Measurements from ENCODE around the gene GRM2.

DNA sequence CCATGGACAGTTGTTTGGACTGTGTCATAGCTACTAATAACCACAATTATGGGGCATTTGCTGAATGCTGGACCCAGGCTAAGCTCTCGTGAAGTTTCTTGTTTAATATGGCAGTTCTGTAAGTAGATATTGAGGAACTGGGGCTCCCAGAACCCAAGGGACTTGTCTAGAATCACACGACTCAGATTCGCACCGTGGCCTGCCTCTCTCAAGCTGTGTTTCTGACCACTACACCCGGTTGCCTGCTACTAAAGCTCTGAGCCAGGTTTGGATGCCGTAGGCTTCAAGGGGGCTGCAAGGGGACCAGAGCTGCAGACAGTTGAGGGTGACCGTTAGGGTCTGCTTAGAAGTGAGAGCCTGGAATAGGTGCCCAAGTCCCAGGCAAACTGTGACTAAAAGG lies 24.3 kb upstream of the GRM2 start:
- TF ChIP-seq, protein P1, sequence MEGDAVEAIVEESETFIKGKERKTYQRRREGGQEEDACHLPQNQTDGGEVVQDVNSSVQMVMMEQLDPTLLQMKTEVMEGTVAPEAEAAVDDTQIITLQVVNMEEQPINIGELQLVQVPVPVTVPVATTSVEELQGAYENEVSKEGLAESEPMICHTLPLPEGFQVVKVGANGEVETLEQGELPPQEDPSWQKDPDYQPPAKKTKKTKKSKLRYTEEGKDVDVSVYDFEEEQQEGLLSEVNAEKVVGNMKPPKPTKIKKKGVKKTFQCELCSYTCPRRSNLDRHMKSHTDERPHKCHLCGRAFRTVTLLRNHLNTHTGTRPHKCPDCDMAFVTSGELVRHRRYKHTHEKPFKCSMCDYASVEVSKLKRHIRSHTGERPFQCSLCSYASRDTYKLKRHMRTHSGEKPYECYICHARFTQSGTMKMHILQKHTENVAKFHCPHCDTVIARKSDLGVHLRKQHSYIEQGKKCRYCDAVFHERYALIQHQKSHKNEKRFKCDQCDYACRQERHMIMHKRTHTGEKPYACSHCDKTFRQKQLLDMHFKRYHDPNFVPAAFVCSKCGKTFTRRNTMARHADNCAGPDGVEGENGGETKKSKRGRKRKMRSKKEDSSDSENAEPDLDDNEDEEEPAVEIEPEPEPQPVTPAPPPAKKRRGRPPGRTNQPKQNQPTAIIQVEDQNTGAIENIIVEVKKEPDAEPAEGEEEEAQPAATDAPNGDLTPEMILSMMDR (IDR thresholded peaks at IDR 0.05 in 4 of 5, conservative IDR thresholded peaks at IDR 0.05 in 1 of 5): no peak
- no peak for TF ChIP-seq POLR2A (IDR thresholded peaks at IDR 0.05)

Data from gastrocnemius medialis (tissue), 4 donors.